SK-N-MC (cell line): Measurements from ENCODE around the gene UBA5.

Experiments used
- DNase-seq: peaks from one replicate; pipeline ENCODE4 v3.0.0-alpha.2; 2011; ENCODE audit warnings: low read depth, low spot score
- H3K27ac ChIP-seq: fragments of 200-600 bp; sonication (generic); 2 replicates; pipeline ENCODE4 v1.5.1; 2016; ENCODE audit warnings: mixed run types
- H3K36me3 ChIP-seq: fragments of 200-600 bp; sonication (generic); 2 replicates; pipeline ENCODE4 v1.6.1; 2017; ENCODE audit warnings: antibody characterized with exemption, low read length, mixed read lengths; ENCODE audit not compliant: insufficient read depth
- H3K4me3 ChIP-seq: fragments of 200-600 bp; sonication (generic); 2 replicates; pipeline ENCODE4 v1.5.1; 2016
- H3K9ac ChIP-seq: fragments of 200-600 bp; sonication (generic); 2 replicates; pipeline ENCODE4 v1.8.0; 2017; ENCODE audit warnings: mixed run types, mixed read lengths; ENCODE audit not compliant: insufficient read length
- H3K9me3 ChIP-seq: fragments of 200-600 bp; sonication (generic); 2 replicates; pipeline ENCODE4 v1.6.1; 2017; ENCODE audit warnings: low read depth, mild to moderate bottlenecking, antibody characterized with exemption, low read length, moderate library complexity, mixed read lengths
- EZH2 ChIP-seq: fragments of 200-600 bp; sonication (generic); IDR thresholded peaks from one replicate; pipeline ENCODE4 v1.6.1; 2017; ENCODE audit warnings: antibody characterized with exemption
- FOXP2 ChIP-seq: optimal IDR thresholded peaks from 2 replicates; pipeline ENCODE3; 2011; ENCODE audit warnings: mild to moderate bottlenecking, moderate library complexity; ENCODE audit not compliant: insufficient read depth; ENCODE audit errors: extremely low read length, control extremely low read depth
- POLR2AphosphoS5 ChIP-seq: IDR thresholded peaks from 2 replicates; pipeline ENCODE4 v1.6.1; 2012; ENCODE audit warnings: mild to moderate bottlenecking, low read depth, low read length, borderline replicate concordance

UBA5 gene

GRCh38 chr3:132720228-132720627 is 60.1 kb downstream of the UBA5 start:
- Histone ChIP-seq H3K9ac (no peak overlapping the region), H3K9me3 (no peaks in the 10 kb centered on the region), H3K4me3 (peak overlapping the region; percentile 2; the same call in 1 of the 2 replicates), H3K27ac (no peak overlapping the region), H3K36me3 (no peaks in the 10 kb centered on the region)
- no peak for TF ChIP-seq EZH2
- no peak for TF ChIP-seq POLR2AphosphoS5
- TF ChIP-seq FOXP2, result no peak
- no peak for DNase-seq

- no peak for DNase-seq
- no peaks in the 10 kb centered on the region for H3K36me3 ChIP-seq
- TF ChIP-seq FOXP2, result no peak
- no peak for TF ChIP-seq EZH2
- no peak for TF ChIP-seq POLR2AphosphoS5
- H3K9ac ChIP-seq, result peak overlapping the region; percentile 79
- H3K9me3 ChIP-seq, result no peaks in the 10 kb centered on the region
- H3K4me3 ChIP-seq, result peak overlapping the region; percentile 93
- no peak overlapping the region for H3K27ac ChIP-seq
Observed at GRCh38 chr3:132721479-132722164, 61.5 kb downstream of the UBA5 start.

GRCh38 chr3:132722165-132723023 is 62.3 kb downstream of the UBA5 start, which contains the start of gene NPHP3:
Gene NPHP3, minus strand, starts transcription at chr3:132722409. Its CDS starts 54 bp downstream, at chr3:132722355.
- H3K36me3 ChIP-seq, result no peaks in the 10 kb centered on the region
- DNase-seq, result peak; percentile 52
- H3K9me3 ChIP-seq, result no peaks in the 10 kb centered on the region
- H3K4me3 ChIP-seq, result peak within 1 kb of the TSS; percentile 93
- H3K27ac ChIP-seq, result no peak within 1 kb of the TSS
- TF ChIP-seq POLR2AphosphoS5, result peak; percentile 76
- TF ChIP-seq FOXP2, result no peak
- peak within 1 kb of the TSS; percentile 79 for H3K9ac ChIP-seq

GRCh38 chr3:132723024-132723950 is 63.2 kb downstream of the UBA5 start:
- H3K9me3 ChIP-seq, result no peaks in the 10 kb centered on the region
- peak overlapping the region; percentile 45 for H3K9ac ChIP-seq
- peak overlapping the region; percentile 79 for H3K4me3 ChIP-seq
- TF ChIP-seq EZH2 (no peak), FOXP2 (no peak), POLR2AphosphoS5 (peak; percentile 38; the same call in 1 of the 2 replicates)
- no peak overlapping the region for H3K27ac ChIP-seq
- no peaks in the 10 kb centered on the region for H3K36me3 ChIP-seq
- DNase-seq, result no peak

- Histone ChIP-seq H3K27ac (no peak overlapping the region), H3K4me3 (no peak overlapping the region), H3K9ac (no peak overlapping the region), H3K36me3 (no peaks in the 10 kb centered on the region), H3K9me3 (no peaks in the 10 kb centered on the region)
- TF ChIP-seq FOXP2 (no peak), EZH2 (no peak), POLR2AphosphoS5 (no peak)
- DNase-seq, result peak; percentile 44
Observed at GRCh38 chr3:132726341-132726823, 66.3 kb downstream of the UBA5 start.
